ENCODE results near the gene MSRB2. TPM values are rescaled to one million over a fixed set of nuclear protein-coding genes. Genes with fewer than 3 reads are reported as not detected.

Gene MSRB2
- total RNA-seq, 1 donor from 2014 or later = 45.5 TPM

Other genes with a start within 250 kb of the MSRB2 start
- gene ARMC3, start 167.5 kb upstream of the MSRB2 start, total RNA-seq = 0.52 TPM
- gene PTF1A, start 96.7 kb downstream of the MSRB2 start, total RNA-seq = not detected
- 0.14 TPM for gene C10orf67, start 249.2 kb downstream of the MSRB2 start, total RNA-seq

Data from mucosa of gallbladder (tissue), 1 donor.